ENCODE results near the gene SLC35D1. TPM values are rescaled to one million over a fixed set of nuclear protein-coding genes. Genes with fewer than 3 reads are reported as not detected.

SLC35D1 gene
- total and polyA plus RNA-seq, 4 donors, result 22.9 to 100 (median 29.5) TPM

- TF ChIP-seq HNF4G (IDR thresholded peaks at IDR 0.05), result no peak
Observed at GRCh38 chr1:67060811-67061218, 6.9 kb upstream of the SLC35D1 start (continued).

GRCh38 chr1:67059346-67059745 lies 5.4 kb upstream of the SLC35D1 start:
- Histone ChIP-seq H3K4me1 (ENCODE audit: control insufficient read depth in 4 of 4, insufficient read depth in 4 of 4, low read length in 3 of 4) (peaks cover 0 to 5% (median 2%) of the 10 kb centered on the region in 4 donors), H3K9ac (ENCODE audit: low read depth in 1 of 2, low read length in 2 of 2) (no peak overlapping the region), H3K36me3 (ENCODE audit: control insufficient read depth in 4 of 4, insufficient read depth in 3 of 4, low read depth in 1 of 4, low read length in 3 of 4) (no peaks in the 10 kb centered on the region), H3K9me3 (ENCODE audit: control insufficient read depth in 4 of 4, low read length in 3 of 4) (no peaks in the 10 kb centered on the region), H3K27me3 (ENCODE audit: control insufficient read depth in 4 of 4, insufficient read depth in 4 of 4, low read length in 3 of 4) (no peaks in the 10 kb centered on the region), H3K4me3 (ENCODE audit: low read depth in 1 of 3, low read length in 3 of 3) (no peak overlapping the region), H3K27ac (ENCODE audit: low read depth in 1 of 2, low read length in 2 of 2) (no peak overlapping the region)
- TF ChIP-seq JUND (IDR thresholded peaks at IDR 0.05) (no peak), TAF1 (conservative IDR thresholded peaks at IDR 0.05) (no peak), GABPA (IDR thresholded peaks at IDR 0.05 in 1 of 2, conservative IDR thresholded peaks at IDR 0.05 in 1 of 2) (no peak), ZBTB33 (IDR thresholded peaks at IDR 0.05) (no peak), ATF3 (IDR thresholded peaks at IDR 0.05) (no peak), NR2F2 (IDR thresholded peaks at IDR 0.05) (no peak), YY1 (IDR thresholded peaks at IDR 0.05) (no peak)
- no peak for DNase-seq (ENCODE audit: low spot score)
- 96% methylated on average over 1 of the region's 1 CpG for WGBS

- H3K4me3 ChIP-seq (ENCODE audit: low read depth in 1 of 3, low read length in 3 of 3), result no peak overlapping the region
- DNase-seq (ENCODE audit: low spot score), result no peak
- no peak overlapping the region for H3K9ac ChIP-seq (ENCODE audit: low read depth in 1 of 2, low read length in 2 of 2)
- WGBS, result 82% methylated on average over 3 of the region's 3 CpGs
- no peak overlapping the region for H3K27ac ChIP-seq (ENCODE audit: low read depth in 1 of 2, low read length in 2 of 2)
- H3K4me1 ChIP-seq (ENCODE audit: control insufficient read depth in 4 of 4, insufficient read depth in 4 of 4, low read length in 3 of 4), result peaks cover 0 to 6% (median 3%) of the 10 kb centered on the region in 4 donors
- H3K27me3 ChIP-seq (ENCODE audit: control insufficient read depth in 4 of 4, insufficient read depth in 4 of 4, low read length in 3 of 4), result no peaks in the 10 kb centered on the region
- H3K9me3 ChIP-seq (ENCODE audit: control insufficient read depth in 4 of 4, low read length in 3 of 4), result no peaks in the 10 kb centered on the region
- H3K36me3 ChIP-seq (ENCODE audit: control insufficient read depth in 4 of 4, insufficient read depth in 3 of 4, low read depth in 1 of 4, low read length in 3 of 4), result no peaks in the 10 kb centered on the region
- TF ChIP-seq REST (IDR thresholded peaks at IDR 0.05) (no peak), HNF4G (IDR thresholded peaks at IDR 0.05) (no peak), TAF1 (conservative IDR thresholded peaks at IDR 0.05) (no peak), FOXA2 (IDR thresholded peaks at IDR 0.05) (no peak), EGR1 (IDR thresholded peaks at IDR 0.05; ENCODE audit: low read depth in 2 of 2) (no peak), HNF4A (conservative IDR thresholded peaks at IDR 0.05) (no peak), RXRA (IDR thresholded peaks at IDR 0.05) (no peak), ZBTB33 (IDR thresholded peaks at IDR 0.05) (no peak), FOXA1 (IDR thresholded peaks at IDR 0.05) (no peak), MAX (IDR thresholded peaks at IDR 0.05) (no peak), JUND (IDR thresholded peaks at IDR 0.05) (no peak), ATF3 (IDR thresholded peaks at IDR 0.05) (no peak), YY1 (IDR thresholded peaks at IDR 0.05) (no peak), NR2F2 (IDR thresholded peaks at IDR 0.05) (no peak)
Observed at GRCh38 chr1:67058761-67059160, 4.8 kb upstream of the SLC35D1 start.

Measured in liver (tissue), 9 donors.